Breast epithelium (tissue), 4 donors: Measurements from ENCODE around the gene IST1. TPM values are rescaled to one million over a fixed set of nuclear protein-coding genes. Genes with fewer than 3 reads are reported as not detected.

Source experiments
- DNase-seq, 2 donors: peaks; one replicate each; pipeline ENCODE4 v3.0.0-alpha.2; 2019; ENCODE audit warnings: low spot score in 2 of 2
- H3K27ac ChIP-seq, 2 donors: fragments of 200-600 bp; sonication (generic) in 1 of 2; one replicate each; pipeline ENCODE4 v1.5.1; 2016 to 2019; ENCODE audit warnings: mild to moderate bottlenecking in 1 of 2
- H3K27me3 ChIP-seq, 2 donors: fragments of 200-600 bp; sonication (generic) in 1 of 2; one replicate each; pipeline versions ENCODE4 v1.5.1 to v1.6.0; 2017 to 2019; ENCODE audit warnings: control low read depth in 1 of 2, mild to moderate bottlenecking in 1 of 2
- H3K36me3 ChIP-seq: fragments of 200-600 bp; one replicate; pipeline ENCODE4 v1.5.1; 2019
- H3K4me1 ChIP-seq, 2 donors: fragments of 200-600 bp; sonication (generic); one replicate each; pipeline ENCODE4 v1.5.1; 2016 to 2019; ENCODE audit warnings: control low read depth in 1 of 2
- H3K4me3 ChIP-seq, 3 donors: fragments of 200-600 bp; sonication (generic); 1 replicate in 2 of 3; 2 replicates in 1 of 3; pipeline ENCODE4 v1.5.1; 2016 to 2019; ENCODE audit warnings: mild to moderate bottlenecking in 3 of 3, moderate library complexity in 2 of 3
- H3K9me3 ChIP-seq, 2 donors: fragments of 200-600 bp; sonication (generic) in 1 of 2; one replicate each; pipeline ENCODE4 v1.5.1; 2016 to 2019; ENCODE audit warnings: control low read depth in 1 of 2
- POLR2A ChIP-seq: fragments of 450-650 bp; IDR thresholded peaks from one replicate; pipeline ENCODE4 v1.6.1; 2016; ENCODE audit warnings: antibody characterized with exemption, mild to moderate bottlenecking, moderate library complexity
- POLR2AphosphoS5 ChIP-seq, 3 donors: sonication (generic); formaldehyde crosslinking; IDR thresholded peaks; one replicate each; pipeline ENCODE4 v1.6.1; 2017; ENCODE audit warnings: antibody characterized with exemption in 3 of 3
- intact Hi-C: fragments of 100-400 bp; cut with DNase I; formaldehyde crosslinking; loops from one replicate; pipeline ENCODE4 v1.15.1; 2023; ENCODE audit warnings: low total_unique reads
- total RNA-seq, 3 donors: library from RNA; depleted of rRNA; stranded (reverse); fragments of >200 nt; gene quantifications; one replicate each; pipeline ENCODE4 v1.1.0, GENCODE V29; 2016
- TF ChIP-seq, protein P1 (sequence below), 3 donors: fragments of 450-650 bp; IDR thresholded peaks; one replicate each; pipeline ENCODE4 v1.5.1; 2016 to 2017; ENCODE audit warnings: antibody characterized with exemption in 3 of 3, mild to moderate bottlenecking in 3 of 3, moderate library complexity in 3 of 3

Gene IST1
- total RNA-seq, 3 donors from 2014 or later, result 217 to 303 (median 253) TPM

DNA sequence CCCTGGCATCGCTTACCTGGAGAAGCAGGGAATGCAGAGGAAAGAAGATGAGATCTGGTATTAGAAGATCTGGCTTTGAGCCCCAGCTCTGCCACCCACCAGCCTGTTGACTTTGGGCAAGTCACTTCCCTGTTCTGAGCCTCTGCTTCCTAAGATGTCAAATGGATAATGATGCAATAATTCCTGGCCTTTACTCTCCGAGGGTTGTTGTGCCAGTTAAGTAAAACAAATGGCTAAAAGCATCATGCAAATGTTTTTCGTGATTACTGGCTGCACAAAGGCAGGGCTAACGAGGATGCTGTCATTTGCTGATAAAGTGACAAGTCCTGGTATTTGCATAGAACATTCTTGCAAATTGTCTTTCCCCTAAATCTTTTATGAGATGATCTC, 10.1 kb upstream of the IST1 start:
- no peaks in the 10 kb centered on the region for H3K36me3 ChIP-seq
- intact Hi-C loops, result loop anchor here (2.0 to 5.0 kb wide), 2 partner anchors 74 to 78 kb away; partner anchors contain the start of gene AP1G1
- H3K4me3 ChIP-seq, result peak overlapping the region in 1 of 3 donors; percentile 88
- DNase-seq, result no peak
- H3K27ac ChIP-seq, result peak overlapping the region in 1 of 2 donors; percentile 97
- no peaks in the 10 kb centered on the region for H3K27me3 ChIP-seq
- no peaks in the 10 kb centered on the region for H3K9me3 ChIP-seq
- H3K4me1 ChIP-seq, result peaks cover 0 to 8% of the 10 kb centered on the region in 2 donors
- TF ChIP-seq POLR2AphosphoS5 (IDR thresholded peaks at IDR 0.05), result no peak
- TF ChIP-seq, protein P1, sequence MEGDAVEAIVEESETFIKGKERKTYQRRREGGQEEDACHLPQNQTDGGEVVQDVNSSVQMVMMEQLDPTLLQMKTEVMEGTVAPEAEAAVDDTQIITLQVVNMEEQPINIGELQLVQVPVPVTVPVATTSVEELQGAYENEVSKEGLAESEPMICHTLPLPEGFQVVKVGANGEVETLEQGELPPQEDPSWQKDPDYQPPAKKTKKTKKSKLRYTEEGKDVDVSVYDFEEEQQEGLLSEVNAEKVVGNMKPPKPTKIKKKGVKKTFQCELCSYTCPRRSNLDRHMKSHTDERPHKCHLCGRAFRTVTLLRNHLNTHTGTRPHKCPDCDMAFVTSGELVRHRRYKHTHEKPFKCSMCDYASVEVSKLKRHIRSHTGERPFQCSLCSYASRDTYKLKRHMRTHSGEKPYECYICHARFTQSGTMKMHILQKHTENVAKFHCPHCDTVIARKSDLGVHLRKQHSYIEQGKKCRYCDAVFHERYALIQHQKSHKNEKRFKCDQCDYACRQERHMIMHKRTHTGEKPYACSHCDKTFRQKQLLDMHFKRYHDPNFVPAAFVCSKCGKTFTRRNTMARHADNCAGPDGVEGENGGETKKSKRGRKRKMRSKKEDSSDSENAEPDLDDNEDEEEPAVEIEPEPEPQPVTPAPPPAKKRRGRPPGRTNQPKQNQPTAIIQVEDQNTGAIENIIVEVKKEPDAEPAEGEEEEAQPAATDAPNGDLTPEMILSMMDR (IDR thresholded peaks at IDR 0.05), result no peak

DNA sequence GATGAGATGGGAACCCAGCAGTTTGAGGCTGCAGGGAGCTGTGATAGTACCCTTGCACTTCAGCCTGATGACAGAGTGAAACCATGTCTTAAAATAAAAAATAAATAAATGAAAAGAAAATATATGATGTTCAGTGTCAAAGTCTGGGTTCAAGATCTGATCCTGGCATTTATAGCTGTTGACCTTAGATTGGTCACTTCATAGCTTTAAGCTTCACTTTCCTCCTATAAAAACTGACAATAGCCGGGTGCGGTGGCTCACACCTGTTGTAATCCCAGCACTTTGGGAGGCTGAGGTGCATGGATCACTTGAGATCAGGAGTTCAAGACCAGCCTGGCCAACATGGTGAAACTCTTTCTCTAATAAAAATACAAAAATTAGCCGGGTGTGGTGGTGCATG, 6.2 kb upstream of the IST1 start:
- intact Hi-C loops, result loop anchor here (5.0 kb wide), 1 partner anchor 82 kb away; the partner anchor contains the start of gene AP1G1

DNA sequence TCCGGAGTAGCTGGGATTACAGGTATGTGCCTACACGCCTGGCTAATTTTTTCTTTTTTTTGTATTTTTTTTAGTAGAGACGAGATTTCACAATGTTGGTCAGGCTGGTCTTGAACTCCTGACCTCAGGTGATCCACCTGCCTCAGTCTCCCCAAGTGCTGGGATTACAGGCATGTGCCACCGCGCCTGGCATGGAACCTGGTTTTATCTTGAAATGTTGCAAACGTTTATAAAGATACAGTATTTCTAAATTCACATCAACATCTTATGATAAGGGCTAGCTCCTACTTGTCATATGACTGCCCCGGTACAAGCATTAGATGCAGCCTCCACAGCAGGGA, 1.5 kb upstream of the IST1 start:
- Histone ChIP-seq H3K4me3 (peak overlapping the region; percentile 69 to 100 (median 88)), H3K36me3 (no peaks in the 10 kb centered on the region), H3K27ac (peak overlapping the region; percentile 99 to 100), H3K9me3 (no peaks in the 10 kb centered on the region), H3K27me3 (no peaks in the 10 kb centered on the region), H3K4me1 (peaks cover 0 to 7% of the 10 kb centered on the region in 2 donors)
- TF ChIP-seq, protein P1 (IDR thresholded peaks at IDR 0.05), result no peak
- no peak for TF ChIP-seq POLR2AphosphoS5 (IDR thresholded peaks at IDR 0.05)
- no peak for TF ChIP-seq POLR2A
- intact Hi-C loops, result no loop called here
- no peak for DNase-seq

More for the DNA sequence above, 6.2 kb upstream of the IST1 start:
- Histone ChIP-seq H3K4me1 (no peaks in the 10 kb centered on the region), H3K4me3 (no peak overlapping the region), H3K36me3 (no peaks in the 10 kb centered on the region), H3K27ac (no peak overlapping the region), H3K27me3 (no peaks in the 10 kb centered on the region), H3K9me3 (no peaks in the 10 kb centered on the region)
- DNase-seq, result no peak
- TF ChIP-seq POLR2AphosphoS5 (IDR thresholded peaks at IDR 0.05) (no peak), POLR2A (no peak)
- TF ChIP-seq, protein P1 (IDR thresholded peaks at IDR 0.05), result no peak

DNA sequence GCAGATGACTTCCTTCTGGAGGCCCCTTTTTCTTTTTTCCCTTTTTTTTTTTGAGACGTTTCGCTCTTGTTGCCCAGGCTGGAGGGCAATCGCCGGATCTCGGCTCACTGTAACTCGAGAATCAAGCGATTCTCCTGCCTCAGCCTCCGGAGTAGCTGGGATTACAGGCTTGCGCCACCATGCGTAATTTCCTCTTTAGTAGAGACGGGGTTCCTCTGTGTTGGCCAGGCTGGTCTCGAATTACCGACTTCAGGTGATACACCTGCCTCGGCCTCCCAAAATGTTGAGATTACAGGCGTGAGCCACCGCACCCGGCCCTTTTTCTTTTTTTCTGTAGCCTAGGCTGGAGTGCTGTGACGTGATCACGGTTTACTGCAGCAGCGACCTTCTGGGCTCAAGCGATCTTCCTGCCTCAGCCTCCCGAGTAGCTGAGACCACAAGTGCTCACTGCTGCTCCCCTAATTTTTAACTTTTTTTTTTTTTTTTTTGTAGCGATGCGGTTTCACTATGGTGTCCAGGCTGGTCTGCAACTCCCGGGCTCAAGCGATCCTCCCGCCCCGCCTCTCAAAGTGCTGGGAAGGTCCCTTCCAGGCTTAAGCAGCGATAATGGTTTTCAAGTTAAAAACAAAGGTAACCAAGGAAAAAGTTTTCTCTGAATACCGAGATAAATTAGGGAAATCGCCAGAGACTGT, 956 bp upstream of the IST1 start:
- TF ChIP-seq POLR2AphosphoS5 (IDR thresholded peaks at IDR 0.05) (no peak), POLR2A (no peak)
- TF ChIP-seq, protein P1 (IDR thresholded peaks at IDR 0.05), result no peak
- peak; percentile 42 to 57 for DNase-seq
- Histone ChIP-seq H3K4me3 (peak overlapping the region; percentile 69 to 100 (median 88)), H3K4me1 (peaks cover 0 to 7% of the 10 kb centered on the region in 2 donors), H3K27me3 (no peaks in the 10 kb centered on the region), H3K27ac (peak overlapping the region; percentile 99 to 100), H3K36me3 (no peaks in the 10 kb centered on the region), H3K9me3 (no peaks in the 10 kb centered on the region)
- intact Hi-C loops, result no loop called here

DNA sequence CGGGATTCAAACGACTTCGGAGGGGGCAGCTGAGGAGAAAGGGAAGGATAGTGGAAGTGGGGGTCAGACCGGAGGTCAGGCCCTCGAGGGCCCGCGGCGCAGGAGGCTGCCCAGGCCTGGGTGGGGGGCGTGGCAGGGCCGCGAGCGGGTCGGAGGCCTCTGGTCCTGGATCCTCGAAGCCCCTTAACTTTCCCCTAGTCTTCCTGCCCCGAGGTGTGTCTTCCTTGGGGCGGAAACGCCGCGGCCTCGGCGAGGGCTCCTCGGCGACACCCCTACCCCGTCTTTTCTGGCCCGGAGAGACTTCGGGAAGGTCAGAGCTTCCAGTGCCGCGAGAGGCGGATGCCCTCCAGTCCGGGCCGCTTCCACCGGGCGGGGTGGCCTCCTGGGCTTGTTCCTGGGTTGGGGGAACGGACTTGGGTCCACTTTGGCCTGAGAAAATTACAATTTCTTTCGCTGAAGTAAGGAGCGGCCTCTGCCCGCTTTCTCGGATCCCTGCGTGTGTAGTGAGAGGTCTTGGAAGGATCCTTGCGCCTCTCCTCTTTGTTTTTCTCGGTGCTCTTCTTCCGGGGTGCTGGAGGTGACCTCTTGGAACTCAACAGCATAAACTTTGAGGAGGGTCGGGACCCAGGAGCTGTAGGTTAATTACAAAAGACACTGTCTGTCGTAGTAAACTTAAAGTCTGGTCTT, 491 bp downstream of the IST1 start:
- no peaks in the 10 kb centered on the region for H3K36me3 ChIP-seq
- H3K27me3 ChIP-seq, result no peaks in the 10 kb centered on the region
- H3K4me3 ChIP-seq, result peak overlapping the region; percentile 69 to 100 (median 88)
- peak in 2 of 3 donors; percentile 16 to 37 for TF ChIP-seq POLR2AphosphoS5 (IDR thresholded peaks at IDR 0.05)
- no peak for TF ChIP-seq POLR2A
- intact Hi-C loops, result no loop called here
- peak overlapping the region; percentile 99 to 100 for H3K27ac ChIP-seq
- DNase-seq, result peak; percentile 29 to 56
- H3K4me1 ChIP-seq, result peaks cover 0 to 7% of the 10 kb centered on the region in 2 donors
- no peaks in the 10 kb centered on the region for H3K9me3 ChIP-seq
